ENCODE measurements around the gene AHSG. TPM values are rescaled to one million over a fixed set of nuclear protein-coding genes. Genes with fewer than 3 reads are reported as not detected.

Gene AHSG
- total and polyA plus RNA-seq, 7 donors = 0.04 TPM; not detected in 6

- no peaks in the 10 kb centered on the region for H3K4me1 ChIP-seq
- no peaks in the 10 kb centered on the region for H3K9me3 ChIP-seq
- H3K4me3 ChIP-seq = no peak overlapping the region
- no peak overlapping the region for H3K27ac ChIP-seq
- TF ChIP-seq CTCF (IDR thresholded peaks at IDR 0.05) = no peak
- no peak for TF ChIP-seq EP300 (IDR thresholded peaks at IDR 0.05)
- no peak for TF ChIP-seq POLR2A (IDR thresholded peaks at IDR 0.05)
- TF ChIP-seq POLR2AphosphoS5 (IDR thresholded peaks at IDR 0.05) = no peak
- H3K36me3 ChIP-seq = no peaks in the 10 kb centered on the region
- H3K27me3 ChIP-seq = peaks cover 0 to 8% (median 0%) of the 10 kb centered on the region in 3 donors
- DNase-seq = no peak
- intact Hi-C loops (cut with DNase I) = no loop called here
- 89 to 90% methylated on average over 2 of the region's 2 CpGs for WGBS, 2 donors
Observed at GRCh38 chr3:186669378-186670084, 56.7 kb downstream of the AHSG start.

- peaks cover 0 to 3% (median 0%) of the 10 kb centered on the region in 3 donors for H3K27me3 ChIP-seq
- H3K9me3 ChIP-seq = no peaks in the 10 kb centered on the region
- H3K4me3 ChIP-seq = no peak overlapping the region
- no peak overlapping the region for H3K27ac ChIP-seq
- TF ChIP-seq CTCF (IDR thresholded peaks at IDR 0.05) (no peak), EP300 (IDR thresholded peaks at IDR 0.05) (no peak), POLR2A (IDR thresholded peaks at IDR 0.05) (no peak), POLR2AphosphoS5 (IDR thresholded peaks at IDR 0.05) (no peak)
- H3K36me3 ChIP-seq = no peaks in the 10 kb centered on the region
- DNase-seq = no peak
- intact Hi-C loops (cut with DNase I) = no loop called here
- H3K4me1 ChIP-seq = no peaks in the 10 kb centered on the region
Observed at GRCh38 chr3:186670155-186670554, 57.3 kb downstream of the AHSG start.

Small RNA genes within 50 kb of the gene (small RNA-seq; reads per million reads assigned to genes)
- 0 reads per million in 3 donors for gene RF00017

Other genes starting within 250 kb of the AHSG start
- gene CRYGS, start 68.7 kb upstream of the AHSG start, total RNA-seq = 1 to 10 TPM; 1.5 to 5.0 (median 3.3) TPM
- gene CRYGS, start 68.7 kb upstream of the AHSG start, polyA plus RNA-seq = 1 to 10 TPM in 1 of 3 donors, not detected in 2; 2.7 TPM
- 10 to 100 TPM in 3 of 4 donors, 1 to 10 TPM in 1; 9.7 to 14.3 (median 11.4) TPM for gene TBCCD1, start 45.7 kb upstream of the AHSG start, total RNA-seq
- gene TBCCD1, start 45.7 kb upstream of the AHSG start, polyA plus RNA-seq = 1 to 10 TPM; 4.9 to 6.6 (median 6.3) TPM
- 10 to 100 TPM; 17.2 to 33.1 (median 26.2) TPM for gene DNAJB11, start 42.3 kb upstream of the AHSG start, total RNA-seq
- 10 to 100 TPM; 10.8 to 73.3 (median 19.0) TPM for gene DNAJB11, start 42.3 kb upstream of the AHSG start, polyA plus RNA-seq
- not detected for gene FETUB, start 27.3 kb downstream of the AHSG start, total RNA-seq
- gene FETUB, start 27.3 kb downstream of the AHSG start, polyA plus RNA-seq = under 1 TPM in 1 of 3 donors, not detected in 2; 0.46 TPM
- not detected for gene HRG, start 53.0 kb downstream of the AHSG start, total RNA-seq
- under 1 TPM in 1 of 3 donors, not detected in 2; 0.04 TPM for gene HRG, start 53.0 kb downstream of the AHSG start, polyA plus RNA-seq
- not detected for gene KNG1, start 104.3 kb downstream of the AHSG start, total RNA-seq
- gene KNG1, start 104.3 kb downstream of the AHSG start, polyA plus RNA-seq = 1 to 10 TPM in 1 of 3 donors, under 1 TPM in 1, not detected in 1; 0.35 to 1.2 TPM
- gene EIF4A2, start 170.5 kb downstream of the AHSG start, total RNA-seq = 1,000 to 10,000 TPM in 1 of 4 donors, 100 to 1,000 TPM in 3; 632 to 1,010 (median 767) TPM
- 100 to 1,000 TPM; 305 to 428 (median 372) TPM for gene EIF4A2, start 170.5 kb downstream of the AHSG start, polyA plus RNA-seq
- gene RFC4, start 193.4 kb downstream of the AHSG start, total RNA-seq = 10 to 100 TPM in 3 of 4 donors, 1 to 10 TPM in 1; 8.7 to 26.6 (median 18.5) TPM
- 10 to 100 TPM; 13.9 to 30.3 (median 14.4) TPM for gene RFC4, start 193.4 kb downstream of the AHSG start, polyA plus RNA-seq
- 10 to 100 TPM in 1 of 4 donors, under 1 TPM in 3; 0.54 to 53.5 (median 0.83) TPM for gene ADIPOQ, start 229.7 kb downstream of the AHSG start, total RNA-seq
- 10 to 100 TPM in 1 of 3 donors, 1 to 10 TPM in 1, not detected in 1; 1.8 to 25.3 TPM for gene ADIPOQ, start 229.7 kb downstream of the AHSG start, polyA plus RNA-seq